HG03103 (cell line): ENCODE results near the gene SNCG.
"Not testable (repeated sequence)": the region's sequence is repeated elsewhere in the genome, so short reads cannot be mapped to it uniquely, and the experiment has no call there.

Source experiments
- ATAC-seq: cut with Tn5 transposase; IDR thresholded peaks from one replicate; pipeline ENCODE4 v1.9.1; 2021; ENCODE audit warnings: low read depth; ENCODE audit not compliant: unreplicated experiment

Gene SNCG

DNA sequence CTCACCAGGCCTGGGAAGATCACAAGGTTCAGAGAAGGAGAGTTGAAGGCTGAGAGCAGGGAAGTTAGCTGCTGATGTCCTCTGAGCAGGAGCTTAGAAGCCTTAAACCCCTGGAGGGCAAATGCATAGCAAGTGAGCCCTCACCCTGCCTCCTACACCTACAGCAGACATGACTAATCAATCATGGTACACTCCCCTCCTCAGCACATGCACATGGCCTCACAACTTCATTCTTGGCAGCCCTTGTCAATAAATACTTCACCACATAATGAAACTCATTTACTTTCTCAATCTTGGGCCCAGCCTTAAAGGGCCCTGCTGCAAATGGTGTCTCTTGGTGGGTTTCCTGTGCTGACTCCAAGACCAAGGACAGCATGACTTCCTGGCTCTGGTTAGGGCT lies 13.9 kb upstream of the SNCG start:
- no peak for ATAC-seq

DNA sequence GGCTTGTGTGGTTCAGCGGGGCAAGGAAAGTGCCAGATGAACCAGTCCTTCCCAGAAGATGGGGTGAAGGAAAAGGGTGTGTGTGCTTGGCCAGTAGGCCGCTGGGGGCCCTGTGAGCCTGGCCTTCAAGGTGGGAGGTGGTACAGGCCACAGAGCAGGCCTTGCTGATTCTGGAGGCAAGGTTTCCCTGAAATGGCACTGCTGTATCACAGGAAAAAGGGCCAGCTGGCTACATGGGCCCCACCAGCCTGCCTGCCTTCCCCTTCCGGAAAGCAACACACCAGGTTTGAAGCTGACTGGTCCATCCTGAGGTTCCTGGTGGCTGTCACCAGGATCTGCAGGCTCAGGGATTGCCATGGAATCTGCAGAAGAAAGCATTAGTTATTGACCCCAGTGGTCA lies 13.5 kb upstream of the SNCG start:
- no peak for ATAC-seq

DNA sequence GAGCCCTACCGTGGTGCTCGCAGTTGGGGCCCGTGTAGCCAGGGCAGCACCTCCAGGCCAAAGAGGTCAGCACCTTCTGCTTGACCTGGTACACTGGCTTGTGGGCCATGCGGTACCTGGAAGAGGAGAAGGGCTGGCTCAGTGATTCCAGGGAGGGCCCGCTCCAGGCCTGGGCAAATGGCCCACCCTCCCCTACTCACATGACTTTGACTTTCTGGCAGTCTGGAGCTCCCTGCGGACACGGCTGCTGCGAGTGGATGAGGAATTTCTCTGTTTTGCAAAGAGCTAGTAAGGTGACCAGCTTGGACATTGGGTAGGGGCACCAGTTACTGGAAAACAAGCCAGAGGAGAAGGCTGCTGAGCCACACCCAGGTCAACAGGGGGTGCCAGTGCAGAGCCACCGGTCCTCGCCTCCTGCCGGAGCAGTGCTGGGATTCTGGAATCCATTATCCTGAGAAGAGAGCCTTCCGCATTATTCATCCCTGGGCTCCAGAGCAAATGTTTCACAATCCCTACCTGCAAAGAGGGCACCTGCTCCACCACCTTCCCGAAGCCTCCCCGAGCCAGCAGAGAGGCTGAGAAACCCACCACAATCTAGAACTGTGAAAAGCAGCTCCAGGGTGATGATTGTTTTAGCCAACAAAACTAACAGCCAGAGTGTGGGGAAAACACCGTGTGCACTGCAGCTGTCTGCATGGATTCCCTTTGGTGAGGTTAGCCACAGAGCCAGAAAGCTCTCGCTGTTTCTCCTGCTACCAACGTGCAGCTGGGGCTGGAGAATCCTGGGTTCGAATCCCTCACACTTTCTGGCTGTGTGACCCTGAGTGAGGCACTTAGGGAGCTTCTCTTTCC lies 12.8 kb upstream of the SNCG start:
- no peak for ATAC-seq

DNA sequence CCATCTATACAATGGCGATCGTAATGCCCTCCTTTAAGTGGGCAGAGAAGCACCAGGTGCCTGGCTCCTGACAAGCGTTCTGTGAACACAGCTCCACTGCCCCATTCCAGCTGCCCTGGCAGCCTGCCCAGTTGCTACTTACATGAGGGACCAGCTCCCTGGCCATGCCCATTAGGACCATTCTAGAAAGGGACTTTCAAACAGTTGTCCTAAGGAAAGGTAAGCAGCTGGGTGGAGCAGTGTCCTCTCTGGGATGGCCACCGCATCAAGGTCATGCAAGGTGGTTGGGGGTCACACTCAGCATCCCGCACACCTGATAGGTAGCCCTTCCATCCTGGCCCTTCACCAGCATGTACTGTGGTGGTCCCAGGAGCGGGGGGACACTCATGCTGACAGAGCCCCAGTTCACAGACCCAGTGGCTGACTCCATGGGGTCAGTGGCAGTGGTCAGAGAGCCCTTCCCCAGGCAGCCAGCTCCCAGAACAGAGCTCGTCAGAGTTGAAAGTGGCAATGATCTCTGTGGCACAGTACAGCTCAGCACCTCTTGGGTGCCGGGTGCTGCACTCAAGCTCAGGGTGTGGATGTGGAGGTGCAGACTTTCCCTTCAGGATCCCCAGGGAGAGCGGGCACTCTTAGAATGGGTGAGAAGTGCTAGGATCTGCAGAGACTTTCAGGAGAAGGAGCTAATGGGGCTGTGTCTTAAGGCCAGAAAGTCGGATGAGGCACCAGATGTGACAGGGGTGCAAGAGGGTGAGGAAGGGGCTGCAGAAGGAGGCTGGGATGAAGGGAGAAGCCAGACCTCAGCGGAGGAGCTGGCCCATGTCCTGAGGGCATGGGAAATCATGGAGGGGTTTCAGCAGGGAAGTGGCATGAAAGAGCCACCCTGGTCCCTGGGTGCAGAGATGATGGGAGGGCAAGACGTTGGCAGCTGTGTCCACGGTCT lies 11.9 kb upstream of the SNCG start:
- ATAC-seq, result no peak

DNA sequence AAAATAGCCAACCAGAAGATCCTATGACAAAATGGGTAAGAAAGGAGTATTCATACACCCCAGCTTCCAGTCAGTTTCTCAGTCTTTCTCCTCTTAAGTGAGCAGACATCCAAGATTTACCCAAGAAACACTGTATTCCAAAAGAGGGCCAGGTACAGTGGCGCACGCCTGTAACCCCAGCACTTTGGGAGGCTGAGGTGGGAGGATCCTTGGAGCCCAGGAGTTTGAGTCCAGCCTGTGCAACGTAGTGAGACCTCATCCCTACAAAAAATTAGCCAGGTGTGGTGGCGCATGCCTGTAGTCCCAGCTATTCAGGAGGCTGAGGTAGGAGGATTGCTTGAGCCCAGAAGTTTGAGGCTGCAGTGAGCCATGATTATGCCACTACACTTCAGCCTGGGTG lies 10.6 kb upstream of the SNCG start:
- not testable (repeated sequence) for ATAC-seq

DNA sequence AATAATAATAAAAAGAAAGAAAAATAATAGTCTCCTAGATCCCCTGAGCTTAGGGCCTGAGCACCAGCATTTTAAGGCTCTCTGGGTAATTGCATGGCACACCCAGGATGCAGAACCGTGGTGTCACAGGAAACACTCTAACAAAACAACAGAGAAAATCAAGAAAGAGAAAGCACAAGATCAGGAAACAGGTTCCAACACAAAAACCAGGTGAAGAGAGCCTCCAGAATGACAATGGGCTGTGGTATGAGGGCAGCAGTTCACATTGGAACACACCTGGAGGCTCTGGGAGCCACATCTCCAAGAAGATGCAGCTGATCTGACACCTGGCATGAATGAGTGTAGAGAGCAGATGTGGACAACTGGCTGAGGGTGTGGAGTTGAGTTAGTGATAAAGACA lies 8.1 kb upstream of the SNCG start:
- no peak for ATAC-seq

DNA sequence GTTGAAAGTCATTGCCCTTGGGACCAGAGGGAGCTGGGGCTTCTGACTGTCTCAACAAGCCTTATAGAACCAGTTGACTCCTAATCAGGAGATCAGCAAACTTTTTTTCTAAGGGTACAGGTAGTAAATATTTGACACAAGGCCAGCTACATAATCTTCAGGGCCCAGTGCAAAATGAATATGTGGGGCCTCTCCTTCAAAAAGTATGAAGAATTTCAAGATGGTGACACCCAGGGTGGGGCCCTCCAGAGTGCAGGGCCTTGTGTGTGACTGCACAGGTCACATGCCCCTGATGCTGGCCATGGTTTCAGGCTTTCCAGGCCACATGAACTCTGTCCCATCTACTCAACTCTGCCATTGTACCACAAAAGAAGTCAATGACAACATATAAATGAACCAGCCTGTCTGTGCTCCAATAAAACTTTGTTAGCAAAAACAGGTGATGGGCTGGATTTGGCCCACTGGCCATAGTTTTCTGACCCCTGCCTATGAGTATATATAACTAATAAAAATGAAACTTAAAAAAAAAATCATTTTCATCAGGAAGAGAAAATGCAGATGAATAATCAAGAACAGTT lies 7.1 kb upstream of the SNCG start:
- no peak for ATAC-seq

DNA sequence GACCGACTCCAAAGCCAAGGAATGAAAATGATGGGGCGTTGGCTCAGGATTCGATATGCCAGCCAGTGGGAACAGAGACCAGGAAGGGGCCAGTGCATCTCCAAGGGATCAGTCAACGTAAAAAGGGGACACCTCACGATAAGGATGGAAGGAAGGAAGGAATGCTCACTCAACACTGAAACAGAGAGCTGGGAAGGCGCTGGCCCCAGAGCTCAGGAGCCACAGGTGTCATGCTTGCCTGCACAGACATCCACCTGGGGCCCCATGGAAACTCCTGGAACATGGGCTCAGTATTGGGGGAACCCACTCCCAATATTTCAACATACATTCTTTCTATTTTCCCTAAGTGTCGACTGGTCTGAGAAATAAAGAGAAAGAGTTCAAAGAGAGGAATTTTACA lies 6.3 kb upstream of the SNCG start:
- no peak for ATAC-seq

DNA sequence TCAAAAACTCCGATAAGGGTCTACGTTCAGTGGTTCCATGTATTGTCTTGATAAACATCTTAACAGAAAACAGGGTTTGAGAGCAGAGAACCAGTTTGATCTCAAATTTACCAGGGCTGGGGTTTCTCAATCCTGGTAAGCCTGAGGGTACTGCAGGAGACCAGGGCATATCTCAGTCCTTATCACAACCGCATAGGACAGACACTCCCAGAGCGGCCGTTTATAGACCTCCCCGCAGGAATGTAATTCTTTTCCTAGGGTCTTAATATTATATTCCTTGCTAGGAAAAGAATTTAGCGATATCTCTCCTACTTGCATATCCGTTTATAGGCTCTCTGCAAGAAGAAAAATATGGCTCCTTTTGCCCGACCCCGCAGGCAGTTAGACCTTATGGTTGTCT lies 5.7 kb upstream of the SNCG start:
- ATAC-seq, result not testable (repeated sequence)

DNA sequence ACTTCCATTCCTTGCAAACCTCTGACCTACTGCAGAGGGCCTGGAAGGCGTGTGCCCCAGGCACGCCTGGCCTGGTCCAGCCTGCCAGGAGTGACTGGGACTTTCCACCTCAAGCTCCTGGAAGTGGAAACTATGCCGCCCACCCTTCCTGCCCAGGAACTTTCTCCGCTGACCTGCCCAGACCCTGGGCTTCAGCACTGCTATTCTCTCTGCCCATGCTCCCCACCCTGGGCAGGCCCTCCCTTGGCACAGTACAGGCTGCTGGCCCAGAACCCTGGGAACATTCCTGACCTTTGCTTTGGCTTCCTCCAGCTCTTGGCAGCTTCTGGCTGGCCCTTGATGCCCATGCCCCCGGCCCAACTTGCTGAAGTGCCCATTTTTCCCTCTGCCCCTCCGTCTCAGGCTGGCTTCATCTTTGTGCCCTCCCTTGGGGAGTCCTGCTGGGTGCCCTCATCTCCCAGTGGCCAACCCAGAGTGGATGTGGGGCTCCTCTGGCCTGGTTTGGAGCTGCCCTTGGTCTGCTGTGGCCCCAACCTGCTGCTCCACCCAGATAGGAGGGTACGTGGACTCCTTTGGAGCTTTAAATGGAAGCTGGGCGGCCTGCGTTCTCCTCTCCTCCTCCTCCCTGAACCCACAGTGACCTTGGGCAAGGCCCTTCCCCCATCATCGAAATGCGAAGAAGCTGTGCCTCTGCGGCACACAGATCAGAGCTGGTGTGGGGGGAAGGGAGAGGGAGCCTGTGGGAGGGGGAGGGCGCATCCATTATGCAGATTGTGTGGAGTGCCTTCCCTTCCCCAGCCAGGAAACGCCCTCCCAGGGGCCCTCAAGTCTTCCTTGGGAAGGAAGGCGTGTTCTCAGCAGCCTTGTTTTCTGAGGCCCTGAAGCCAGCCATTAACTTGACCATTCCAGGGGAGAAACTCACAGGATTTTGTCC lies 4.4 kb upstream of the SNCG start:
- no peak for ATAC-seq

DNA sequence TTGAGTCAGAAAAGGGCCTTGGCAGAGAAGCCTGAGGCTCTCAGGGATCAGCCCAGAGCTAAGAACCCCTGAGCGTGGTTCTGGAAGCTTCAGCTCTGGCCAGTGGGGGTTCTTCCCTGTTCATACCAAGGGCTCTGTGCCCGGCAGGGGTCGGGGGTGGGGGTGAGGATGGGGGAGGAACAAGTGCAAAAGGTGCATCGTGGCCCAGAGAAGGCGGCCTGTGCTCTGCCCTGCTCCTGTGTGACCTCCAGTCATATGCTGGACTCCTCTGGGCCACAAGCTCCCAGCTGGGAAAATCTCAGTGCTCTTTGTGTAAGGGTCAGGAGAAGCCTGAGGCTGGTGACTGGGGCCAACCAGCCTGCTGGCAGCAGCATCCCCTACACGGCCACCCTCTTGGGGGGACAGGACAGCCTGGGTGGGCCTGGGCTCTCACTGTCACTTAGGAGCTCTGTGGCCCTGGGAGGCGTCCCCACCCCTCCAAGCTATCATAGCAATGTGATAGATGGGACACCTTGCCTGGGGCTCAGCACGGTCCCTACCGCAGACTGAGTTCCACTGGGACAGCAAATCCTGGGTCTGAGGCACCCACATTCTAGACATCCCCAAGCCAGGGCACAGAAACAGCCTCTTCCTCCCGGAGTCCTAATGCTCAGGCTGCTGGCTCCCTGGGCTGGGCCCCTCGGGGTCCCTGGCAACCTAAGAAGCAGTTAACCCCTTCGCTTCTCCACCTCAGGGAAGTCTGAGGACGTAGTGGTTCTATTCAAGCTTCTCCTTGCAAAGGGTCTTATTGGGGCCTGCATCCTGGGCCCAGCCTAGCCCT lies 3.5 kb upstream of the SNCG start:
- no peak for ATAC-seq

DNA sequence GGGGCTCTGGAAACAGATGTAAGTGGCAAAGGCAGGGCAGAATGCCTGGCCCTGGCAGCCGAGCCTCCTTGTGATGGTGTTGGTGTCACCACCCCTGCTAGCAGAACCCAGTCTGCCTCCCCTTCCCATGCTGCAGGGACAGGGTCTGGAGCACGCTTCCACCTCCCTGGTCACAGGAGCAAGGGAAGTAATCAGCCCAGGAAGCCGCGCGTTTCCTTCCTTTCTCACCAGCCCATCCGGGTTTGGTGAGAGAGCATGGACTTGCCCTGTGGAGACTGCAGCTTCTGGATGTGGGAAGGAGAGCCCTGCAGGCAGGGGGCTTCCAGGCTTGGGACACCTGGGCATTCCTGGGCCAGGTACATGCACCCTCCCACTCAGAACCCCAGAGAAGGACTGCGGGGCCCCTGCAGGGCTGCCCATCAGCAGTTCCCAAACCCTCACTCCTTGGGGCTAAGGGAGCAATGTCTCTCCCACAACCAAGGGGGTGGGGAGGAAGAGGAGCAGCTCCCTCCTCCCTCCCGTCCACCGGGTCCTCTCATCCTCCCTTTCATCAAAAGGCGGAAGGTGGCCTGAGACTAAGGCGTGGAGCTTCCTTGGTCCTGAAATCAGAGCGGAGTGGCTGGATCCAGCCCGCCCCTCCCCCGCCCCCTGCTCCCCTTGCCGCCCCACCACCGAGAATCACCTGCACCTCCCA lies 2.8 kb upstream of the SNCG start:
- no peak for ATAC-seq

DNA sequence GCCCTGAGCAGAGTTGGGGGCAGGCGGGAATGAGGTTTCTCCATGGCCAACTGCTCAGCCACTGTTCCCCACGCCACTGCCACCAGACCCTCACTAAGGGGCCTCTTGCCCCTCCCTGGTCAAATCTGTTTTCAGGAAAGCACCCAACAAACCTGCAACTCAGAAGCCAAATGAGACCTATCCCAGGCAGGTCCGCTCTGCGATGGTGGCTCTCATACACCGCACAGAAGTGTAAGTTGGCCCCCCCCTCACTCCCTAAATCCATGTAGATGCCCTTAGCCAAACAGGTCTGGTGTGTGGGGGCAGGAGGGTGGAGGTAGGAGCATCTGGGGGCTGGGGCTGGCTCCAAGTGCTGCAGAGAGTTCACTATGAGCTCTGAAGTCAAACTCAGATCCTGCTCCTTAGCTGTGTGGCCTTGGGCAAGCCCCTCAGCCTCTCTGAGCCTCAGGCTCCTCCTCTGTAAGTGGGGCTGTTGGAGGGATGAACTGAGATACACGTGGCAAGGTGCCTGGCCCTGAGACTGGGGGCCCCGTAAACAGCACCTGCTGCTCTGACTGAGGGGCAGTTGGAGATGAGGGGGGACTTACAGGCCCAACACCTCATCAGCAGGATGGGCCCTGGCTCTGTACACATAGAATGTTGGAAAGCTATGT lies 2.1 kb upstream of the SNCG start:
- no peak for ATAC-seq

DNA sequence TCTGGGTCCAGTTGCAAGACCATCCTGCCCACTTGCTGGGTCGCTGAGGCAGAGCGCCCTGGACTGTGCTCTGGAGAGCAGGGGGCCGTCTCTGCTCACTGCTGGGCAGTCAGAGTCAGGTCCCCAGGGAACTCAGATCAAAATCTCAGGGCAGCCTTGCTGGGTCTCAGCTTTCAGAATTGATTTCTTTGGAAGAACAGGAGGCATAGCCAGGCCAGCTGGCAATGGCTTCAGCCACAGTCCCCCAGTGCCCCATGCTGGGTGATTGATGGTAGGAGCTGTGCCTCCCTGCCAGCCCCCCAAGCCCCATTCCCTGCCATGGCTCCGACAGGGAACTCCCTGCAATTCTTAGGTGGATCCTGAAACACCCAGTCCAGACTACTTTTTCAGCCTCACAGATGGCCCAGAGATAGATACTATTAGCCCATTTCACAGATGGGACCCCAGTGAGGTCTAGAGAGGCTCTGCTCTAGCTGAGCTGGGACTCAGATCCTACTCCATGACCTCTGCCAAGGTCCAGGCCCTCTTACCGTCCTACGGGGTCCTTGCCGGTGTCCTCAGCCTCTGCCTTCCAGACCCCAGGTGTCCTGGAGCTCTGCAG lies 1.5 kb upstream of the SNCG start:
- no peak for ATAC-seq

DNA sequence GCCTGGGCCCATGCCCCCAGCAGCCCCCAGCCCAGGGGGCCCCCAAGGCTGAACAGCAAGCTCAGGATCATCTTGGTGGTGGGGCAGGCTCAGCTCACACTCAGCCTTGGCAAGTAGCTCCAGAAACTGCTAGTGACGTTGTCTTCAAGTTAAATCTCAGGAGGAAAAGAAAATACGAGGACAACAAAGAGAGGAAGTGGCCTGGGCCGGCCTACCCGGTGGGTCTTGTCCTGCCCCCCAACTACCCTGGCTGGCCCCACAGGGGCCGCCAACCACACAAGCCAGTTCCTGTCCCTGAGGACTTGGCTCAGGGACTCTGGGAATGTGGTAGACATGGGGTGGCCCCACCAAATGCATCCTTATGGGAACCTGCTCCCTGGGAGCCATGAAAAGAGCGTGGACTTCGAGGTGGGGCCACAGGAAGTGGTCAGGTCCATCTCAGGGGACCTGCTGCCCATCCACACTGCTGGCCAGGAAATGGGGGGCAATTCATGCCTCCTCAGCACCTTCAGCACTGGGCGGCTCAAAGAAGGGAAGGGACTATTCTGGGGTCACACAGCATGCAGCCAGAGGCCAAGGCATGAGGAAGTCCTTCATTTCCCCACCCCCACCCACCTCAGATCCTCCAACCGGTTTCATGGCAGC lies 806 bp upstream of the SNCG start, which contains the start of gene MMRN2:
TSS of gene MMRN2 (minus strand) at position 145 of the 645 bp plus-strand sequence. CDS start at position 71, 74 bp downstream.
- no peak for ATAC-seq

DNA sequence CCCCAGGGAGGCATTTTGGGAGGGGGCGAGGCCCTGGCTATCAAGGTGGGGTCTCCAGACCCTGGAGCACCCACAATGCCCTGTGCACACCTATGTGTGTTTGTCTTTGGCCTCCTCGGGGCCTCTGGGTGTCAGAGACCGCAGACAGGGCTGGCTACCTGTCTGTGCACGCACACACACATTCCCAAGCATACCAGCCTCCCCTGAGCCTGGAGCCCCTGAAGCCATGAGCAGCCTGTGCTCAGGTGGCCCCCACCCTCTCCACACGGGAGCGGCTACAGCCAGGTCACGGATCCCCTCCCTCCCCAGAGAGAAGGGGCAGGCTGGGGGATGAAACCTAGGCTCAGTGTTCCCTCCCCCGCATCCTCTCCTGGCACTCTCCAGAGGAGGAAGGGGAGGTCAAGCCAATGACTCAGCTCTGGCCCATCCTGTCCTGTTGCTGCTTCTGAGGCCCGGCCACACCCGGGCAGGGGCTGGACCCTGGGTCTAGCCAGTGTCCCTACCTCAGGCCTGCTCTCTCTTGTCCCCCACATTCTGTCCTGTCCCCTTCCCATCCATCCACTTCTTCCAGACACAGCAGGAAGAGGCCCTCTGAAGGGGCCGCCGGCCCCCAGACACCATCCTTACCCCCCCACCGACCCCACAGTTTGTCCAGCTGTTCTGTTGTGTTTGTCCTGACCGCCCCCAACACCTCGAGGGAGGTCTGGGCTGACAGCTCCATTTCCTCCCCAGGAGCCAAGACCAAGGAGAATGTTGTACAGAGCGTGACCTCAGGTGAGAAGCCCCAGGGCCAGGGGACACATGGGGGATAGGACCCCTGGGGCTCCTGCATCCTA lies 720 bp downstream of the SNCG start:
- no peak for ATAC-seq

DNA sequence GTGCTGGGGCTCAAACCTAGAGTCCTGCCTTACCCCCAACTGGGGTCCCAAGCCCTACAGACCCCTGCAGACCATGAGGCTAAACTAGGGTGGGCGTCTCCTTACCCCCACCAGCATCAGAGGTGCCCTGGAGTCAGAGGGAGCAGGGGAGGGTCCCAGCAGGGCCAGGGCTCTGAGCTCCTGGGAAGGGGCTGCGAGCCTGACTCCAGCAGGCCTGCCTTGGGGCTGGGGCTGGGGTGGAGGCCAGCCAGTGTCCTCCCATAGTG lies 1.3 kb downstream of the SNCG start:
- ATAC-seq, result no peak
